ENCODE measurements around the gene ENAH. TPM values are rescaled to one million over a fixed set of nuclear protein-coding genes. Genes with fewer than 3 reads are reported as not detected.

The ENAH gene
- total and polyA plus RNA-seq, 9 of the 15 experiments (the other 6 are each of a cell fraction or from before 2014, with no cell fraction given): 0.03 to 1.2 (median 0.15) TPM

- FAIRE-seq (no peak), DNase-seq (ENCODE audit: extremely low read depth in 1 of 4, low spot score in 3 of 4) (no peak), ATAC-seq (no peak)
- CTCF ChIA-PET (ENCODE audit: low intra/inter-chr PET ratio): interaction anchor here (0.7 kb wide), 1 partner anchor 291 kb away, joined by 3 read pairs; no protein-coding TSS in a partner anchor
- Histone ChIP-seq H3K9me3 (replicated peaks; ENCODE audit: control insufficient read depth, insufficient read depth, low read depth, low read length) (no peaks in the 10 kb centered on the region), H3K79me2 (ENCODE audit: control insufficient read depth, insufficient read depth, low read length) (no peaks in the 10 kb centered on the region), H2AFZ (ENCODE audit: low read depth, low read length) (no peak overlapping the region), H3K27ac (ENCODE audit: extremely low read depth, low read depth, low read length) (no peak overlapping the region), H3K4me1 (replicated peaks in 1 of 2; ENCODE audit: control insufficient read depth in 2 of 2, insufficient read depth in 2 of 2, low read length in 2 of 2) (no peaks in the 10 kb centered on the region; a peak in 2 of 5 replicates), H3K4me3 (no peak overlapping the region), H3K9me1 (ENCODE audit: control insufficient read depth, insufficient read depth, low read length) (no peaks in the 10 kb centered on the region), H3K4me2 (ENCODE audit: insufficient read depth, low read length) (no peak overlapping the region), H3K9ac (ENCODE audit: insufficient read depth in 1 of 2, low read depth in 2 of 2, low read length in 2 of 2) (no peak overlapping the region), H3K27me3 (ENCODE audit: control insufficient read depth in 2 of 2, insufficient read depth in 2 of 2, low read length in 2 of 2) (peaks cover 72 to 89% of the 10 kb centered on the region in 2 experiments), H3K36me3 (ENCODE audit: control insufficient read depth, insufficient read depth, low read length) (no peaks in the 10 kb centered on the region), H4K20me1 (replicated peaks; ENCODE audit: control insufficient read depth, insufficient read depth, low read length) (0 out of 2 replicates have a peak, but pooled peaks cover 11% of the 10 kb centered on the region)
- intact Hi-C loops (cut with micrococcal nuclease) (no loop called here), in situ Hi-C loops (cut with MboI) (no loop called here)
- no TSS peak for BruUV-seq (replicated peaks)
- 2% methylated on average over 10 of the region's 10 CpGs for WGBS (ENCODE audit: insufficient coverage, low coverage, missing lambda C conversion rate)
- POLR2A ChIA-PET: interaction anchor here (0.6 to 1.4 kb wide), 7 partner anchors 13 to 1176 kb away, joined by 3 to 5 read pairs (median 3); partner anchors contain the start of gene SDE2
- TF ChIP-seq ZNF449 (CRISPR knock-in tag; IDR thresholded peaks at IDR 0.05) (no peak), NFXL1 (CRISPR knock-in tag; IDR thresholded peaks at IDR 0.05) (no peak)
- TF ChIP-seq, protein P1, sequence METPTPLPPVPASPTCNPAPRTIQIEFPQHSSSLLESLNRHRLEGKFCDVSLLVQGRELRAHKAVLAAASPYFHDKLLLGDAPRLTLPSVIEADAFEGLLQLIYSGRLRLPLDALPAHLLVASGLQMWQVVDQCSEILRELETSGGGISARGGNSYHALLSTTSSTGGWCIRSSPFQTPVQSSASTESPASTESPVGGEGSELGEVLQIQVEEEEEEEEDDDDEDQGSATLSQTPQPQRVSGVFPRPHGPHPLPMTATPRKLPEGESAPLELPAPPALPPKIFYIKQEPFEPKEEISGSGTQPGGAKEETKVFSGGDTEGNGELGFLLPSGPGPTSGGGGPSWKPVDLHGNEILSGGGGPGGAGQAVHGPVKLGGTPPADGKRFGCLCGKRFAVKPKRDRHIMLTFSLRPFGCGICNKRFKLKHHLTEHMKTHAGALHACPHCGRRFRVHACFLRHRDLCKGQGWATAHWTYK (CRISPR knock-in tag; IDR thresholded peaks at IDR 0.05): no peak
- TF ChIP-seq, protein P2, sequence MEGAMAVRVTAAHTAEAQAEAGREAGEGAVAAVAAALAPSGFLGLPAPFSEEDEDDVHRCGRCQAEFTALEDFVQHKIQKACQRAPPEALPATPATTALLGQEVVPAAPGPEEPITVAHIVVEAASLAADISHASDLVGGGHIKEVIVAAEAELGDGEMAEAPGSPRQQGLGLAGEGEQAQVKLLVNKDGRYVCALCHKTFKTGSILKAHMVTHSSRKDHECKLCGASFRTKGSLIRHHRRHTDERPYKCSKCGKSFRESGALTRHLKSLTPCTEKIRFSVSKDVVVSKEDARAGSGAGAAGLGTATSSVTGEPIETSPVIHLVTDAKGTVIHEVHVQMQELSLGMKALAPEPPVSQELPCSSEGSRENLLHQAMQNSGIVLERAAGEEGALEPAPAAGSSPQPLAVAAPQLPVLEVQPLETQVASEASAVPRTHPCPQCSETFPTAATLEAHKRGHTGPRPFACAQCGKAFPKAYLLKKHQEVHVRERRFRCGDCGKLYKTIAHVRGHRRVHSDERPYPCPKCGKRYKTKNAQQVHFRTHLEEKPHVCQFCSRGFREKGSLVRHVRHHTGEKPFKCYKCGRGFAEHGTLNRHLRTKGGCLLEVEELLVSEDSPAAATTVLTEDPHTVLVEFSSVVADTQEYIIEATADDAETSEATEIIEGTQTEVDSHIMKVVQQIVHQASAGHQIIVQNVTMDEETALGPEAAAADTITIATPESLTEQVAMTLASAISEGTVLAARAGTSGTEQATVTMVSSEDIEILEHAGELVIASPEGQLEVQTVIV (CRISPR knock-in tag; IDR thresholded peaks at IDR 0.05; ENCODE audit: borderline replicate concordance): no peak
These were observed 170.4 kb downstream of the ENAH start for GRCh38 chr1:225482421-225482950.
